ENCODE measurements around the gene CEMP1.
"Not testable (repeated sequence)": the region's sequence is repeated elsewhere in the genome, so short reads cannot be mapped to it uniquely, and the experiment has no call there.

Gene CEMP1

GRCh38 chr16:2531371-2531695 lies at the start of gene CEMP1:
TSS of gene CEMP1 (minus strand) at chr16:2531408. CDS start at chr16:2531073, 335 bp downstream.
- DNase-seq: no peak

GRCh38 chr16:2580818-2581217 lies 49.6 kb upstream of the CEMP1 start:
- not testable (repeated sequence) for DNase-seq

GRCh38 chr16:2580143-2580542 lies 48.9 kb upstream of the CEMP1 start:
- DNase-seq: not testable (repeated sequence)

GRCh38 chr16:2578905-2579304 lies 47.7 kb upstream of the CEMP1 start:
- DNase-seq: not testable (repeated sequence)

GRCh38 chr16:2577044-2577443 lies 45.8 kb upstream of the CEMP1 start:
- not testable (repeated sequence) for DNase-seq

GRCh38 chr16:2575839-2576238 lies 44.6 kb upstream of the CEMP1 start:
- DNase-seq: not testable (repeated sequence)

GRCh38 chr16:2572704-2573103 lies 41.5 kb upstream of the CEMP1 start:
- not testable (repeated sequence) for DNase-seq

- not testable (repeated sequence) for DNase-seq
These were observed 37.4 kb upstream of the CEMP1 start for GRCh38 chr16:2568573-2568972.

- not testable (repeated sequence) for DNase-seq
These were observed 36.3 kb upstream of the CEMP1 start for GRCh38 chr16:2567506-2567905.

- DNase-seq: not testable (repeated sequence)
These were observed 29.6 kb upstream of the CEMP1 start for GRCh38 chr16:2560798-2561133.

GRCh38 chr16:2560131-2560797 lies 29.1 kb upstream of the CEMP1 start:
- DNase-seq: not testable (repeated sequence)

- not testable (repeated sequence) for DNase-seq
These were observed 25.9 kb upstream of the CEMP1 start for GRCh38 chr16:2557150-2557549.

GRCh38 chr16:2554709-2555425 lies 23.7 kb upstream of the CEMP1 start:
- not testable (repeated sequence) for DNase-seq

GRCh38 chr16:2551420-2551889 lies 20.2 kb upstream of the CEMP1 start:
- DNase-seq: not testable (repeated sequence)

GRCh38 chr16:2550283-2550878 lies 19.2 kb upstream of the CEMP1 start:
- DNase-seq: not testable (repeated sequence)

GRCh38 chr16:2543771-2544170 lies 12.6 kb upstream of the CEMP1 start:
- not testable (repeated sequence) for DNase-seq

GRCh38 chr16:2541409-2541808 lies 10.2 kb upstream of the CEMP1 start:
- not testable (repeated sequence) for DNase-seq

- DNase-seq: not testable (repeated sequence)
These were observed 9.7 kb upstream of the CEMP1 start for GRCh38 chr16:2540912-2541311.

GRCh38 chr16:2539845-2540458 lies 8.7 kb upstream of the CEMP1 start:
- peak; percentile 37 for DNase-seq

GRCh38 chr16:2539192-2539844 lies 8.1 kb upstream of the CEMP1 start:
- not testable (repeated sequence) for DNase-seq

GRCh38 chr16:2537451-2538379 lies 6.5 kb upstream of the CEMP1 start, which contains the start of gene PDPK1:
TSS of gene PDPK1 (plus strand) at chr16:2538021. CDS start at chr16:2538113, 92 bp downstream.
- DNase-seq: peak; percentile 88

GRCh38 chr16:2535625-2536013 lies 4.4 kb upstream of the CEMP1 start:
- DNase-seq: no peak
